ENCODE results near the gene LPAR5.

DNA sequence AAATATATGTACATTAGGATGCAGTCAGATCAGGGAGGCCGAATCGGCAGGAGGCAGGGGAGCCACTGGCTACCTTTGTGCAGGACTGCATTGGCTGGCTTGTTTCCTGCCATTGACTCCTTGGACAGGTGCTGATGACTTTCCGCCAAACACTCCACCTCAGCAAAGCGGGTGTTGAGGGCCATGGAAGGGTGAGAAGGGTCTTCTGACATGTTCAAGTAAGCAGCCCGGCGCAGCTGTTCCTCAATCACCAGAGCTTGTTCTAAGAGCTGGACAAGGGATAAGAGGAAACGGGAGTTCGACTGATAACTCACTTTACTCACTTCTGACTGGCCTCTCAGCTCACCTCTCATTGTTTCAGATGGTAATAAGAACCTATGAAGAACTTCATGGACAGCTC, 62.8 kb downstream of the LPAR5 start:
- TF ChIP-seq, protein P1, sequence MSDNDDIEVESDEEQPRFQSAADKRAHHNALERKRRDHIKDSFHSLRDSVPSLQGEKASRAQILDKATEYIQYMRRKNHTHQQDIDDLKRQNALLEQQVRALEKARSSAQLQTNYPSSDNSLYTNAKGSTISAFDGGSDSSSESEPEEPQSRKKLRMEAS (IDR thresholded peaks at IDR 0.05; ENCODE audit: low read depth): no peak
- TF ChIP-seq, protein P2, sequence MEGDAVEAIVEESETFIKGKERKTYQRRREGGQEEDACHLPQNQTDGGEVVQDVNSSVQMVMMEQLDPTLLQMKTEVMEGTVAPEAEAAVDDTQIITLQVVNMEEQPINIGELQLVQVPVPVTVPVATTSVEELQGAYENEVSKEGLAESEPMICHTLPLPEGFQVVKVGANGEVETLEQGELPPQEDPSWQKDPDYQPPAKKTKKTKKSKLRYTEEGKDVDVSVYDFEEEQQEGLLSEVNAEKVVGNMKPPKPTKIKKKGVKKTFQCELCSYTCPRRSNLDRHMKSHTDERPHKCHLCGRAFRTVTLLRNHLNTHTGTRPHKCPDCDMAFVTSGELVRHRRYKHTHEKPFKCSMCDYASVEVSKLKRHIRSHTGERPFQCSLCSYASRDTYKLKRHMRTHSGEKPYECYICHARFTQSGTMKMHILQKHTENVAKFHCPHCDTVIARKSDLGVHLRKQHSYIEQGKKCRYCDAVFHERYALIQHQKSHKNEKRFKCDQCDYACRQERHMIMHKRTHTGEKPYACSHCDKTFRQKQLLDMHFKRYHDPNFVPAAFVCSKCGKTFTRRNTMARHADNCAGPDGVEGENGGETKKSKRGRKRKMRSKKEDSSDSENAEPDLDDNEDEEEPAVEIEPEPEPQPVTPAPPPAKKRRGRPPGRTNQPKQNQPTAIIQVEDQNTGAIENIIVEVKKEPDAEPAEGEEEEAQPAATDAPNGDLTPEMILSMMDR (IDR thresholded peaks at IDR 0.05): no peak
- TF ChIP-seq RXRA (IDR thresholded peaks at IDR 0.05; ENCODE audit: borderline replicate concordance, low read depth) (no peak), RFX5 (IDR thresholded peaks at IDR 0.05; ENCODE audit: low read length) (no peak), EZH2phosphoT487 (IDR thresholded peaks at IDR 0.05; ENCODE audit: borderline replicate concordance, low read depth) (no peak)
- TF ChIP-seq, protein P3, sequence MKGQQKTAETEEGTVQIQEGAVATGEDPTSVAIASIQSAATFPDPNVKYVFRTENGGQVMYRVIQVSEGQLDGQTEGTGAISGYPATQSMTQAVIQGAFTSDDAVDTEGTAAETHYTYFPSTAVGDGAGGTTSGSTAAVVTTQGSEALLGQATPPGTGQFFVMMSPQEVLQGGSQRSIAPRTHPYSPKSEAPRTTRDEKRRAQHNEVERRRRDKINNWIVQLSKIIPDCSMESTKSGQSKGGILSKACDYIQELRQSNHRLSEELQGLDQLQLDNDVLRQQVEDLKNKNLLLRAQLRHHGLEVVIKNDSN (IDR thresholded peaks at IDR 0.05; ENCODE audit: borderline replicate concordance, low read depth): no peak
- TF ChIP-seq, protein P4, sequence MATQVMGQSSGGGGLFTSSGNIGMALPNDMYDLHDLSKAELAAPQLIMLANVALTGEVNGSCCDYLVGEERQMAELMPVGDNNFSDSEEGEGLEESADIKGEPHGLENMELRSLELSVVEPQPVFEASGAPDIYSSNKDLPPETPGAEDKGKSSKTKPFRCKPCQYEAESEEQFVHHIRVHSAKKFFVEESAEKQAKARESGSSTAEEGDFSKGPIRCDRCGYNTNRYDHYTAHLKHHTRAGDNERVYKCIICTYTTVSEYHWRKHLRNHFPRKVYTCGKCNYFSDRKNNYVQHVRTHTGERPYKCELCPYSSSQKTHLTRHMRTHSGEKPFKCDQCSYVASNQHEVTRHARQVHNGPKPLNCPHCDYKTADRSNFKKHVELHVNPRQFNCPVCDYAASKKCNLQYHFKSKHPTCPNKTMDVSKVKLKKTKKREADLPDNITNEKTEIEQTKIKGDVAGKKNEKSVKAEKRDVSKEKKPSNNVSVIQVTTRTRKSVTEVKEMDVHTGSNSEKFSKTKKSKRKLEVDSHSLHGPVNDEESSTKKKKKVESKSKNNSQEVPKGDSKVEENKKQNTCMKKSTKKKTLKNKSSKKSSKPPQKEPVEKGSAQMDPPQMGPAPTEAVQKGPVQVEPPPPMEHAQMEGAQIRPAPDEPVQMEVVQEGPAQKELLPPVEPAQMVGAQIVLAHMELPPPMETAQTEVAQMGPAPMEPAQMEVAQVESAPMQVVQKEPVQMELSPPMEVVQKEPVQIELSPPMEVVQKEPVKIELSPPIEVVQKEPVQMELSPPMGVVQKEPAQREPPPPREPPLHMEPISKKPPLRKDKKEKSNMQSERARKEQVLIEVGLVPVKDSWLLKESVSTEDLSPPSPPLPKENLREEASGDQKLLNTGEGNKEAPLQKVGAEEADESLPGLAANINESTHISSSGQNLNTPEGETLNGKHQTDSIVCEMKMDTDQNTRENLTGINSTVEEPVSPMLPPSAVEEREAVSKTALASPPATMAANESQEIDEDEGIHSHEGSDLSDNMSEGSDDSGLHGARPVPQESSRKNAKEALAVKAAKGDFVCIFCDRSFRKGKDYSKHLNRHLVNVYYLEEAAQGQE (IDR thresholded peaks at IDR 0.05; ENCODE audit: low read depth, low read length): no peak
